Retinal pigment epithelial cell (primary cell): ENCODE results near the gene CARD19.
A peak's percentile ranks its signal among the peaks of the same experiment; 100 is the strongest.
"Not testable (repeated sequence)": the region's sequence is repeated elsewhere in the genome, so short reads cannot be mapped to it uniquely, and the experiment has no call there.

Experiments
- DNase-seq: peaks from one replicate; pipeline ENCODE4 v3.0.0-alpha.2; 2010; ENCODE audit warnings: low read depth
- H3K4me3 ChIP-seq: 2 replicates; pipeline ENCODE4 v1.5.1; 2011; ENCODE audit warnings: mild to moderate bottlenecking, low read length, control low read depth, moderate library complexity
- CTCF ChIP-seq: conservative IDR thresholded peaks from 2 replicates; pipeline ENCODE4 v1.5.1; 2011; ENCODE audit warnings: low read depth, low read length, control low read depth, inconsistent platforms

Gene CARD19

GRCh38 chr9:93098236-93098946, 2.4 kb downstream of the CARD19 start:
- peak overlapping the region; percentile 76 for H3K4me3 ChIP-seq
- DNase-seq = peak; percentile 93
- no peak for TF ChIP-seq CTCF

- TF ChIP-seq CTCF = no peak
- DNase-seq = no peak
- no peak overlapping the region for H3K4me3 ChIP-seq
Measured at GRCh38 chr9:93099551-93100275, 3.7 kb downstream of the CARD19 start.

GRCh38 chr9:93100276-93100636, 4.2 kb downstream of the CARD19 start:
- no peak for DNase-seq
- no peak overlapping the region for H3K4me3 ChIP-seq
- no peak for TF ChIP-seq CTCF

- DNase-seq, H3K4me3 ChIP-seq: not testable (repeated sequence)
Measured at GRCh38 chr9:93101086-93101485, 5.1 kb downstream of the CARD19 start.

- TF ChIP-seq CTCF = no peak
- no peak overlapping the region for H3K4me3 ChIP-seq
- DNase-seq = no peak
Measured at GRCh38 chr9:93105620-93106019, 9.6 kb downstream of the CARD19 start.

GRCh38 chr9:93107151-93107824, 11.3 kb downstream of the CARD19 start:
- TF ChIP-seq CTCF = no peak
- DNase-seq = no peak
- H3K4me3 ChIP-seq = no peak overlapping the region

GRCh38 chr9:93107825-93108161, 11.8 kb downstream of the CARD19 start:
- no peak overlapping the region for H3K4me3 ChIP-seq
- DNase-seq = no peak
- TF ChIP-seq CTCF = no peak
